ENCODE results near the gene EXOC3L1.

EXOC3L1 gene

DNA sequence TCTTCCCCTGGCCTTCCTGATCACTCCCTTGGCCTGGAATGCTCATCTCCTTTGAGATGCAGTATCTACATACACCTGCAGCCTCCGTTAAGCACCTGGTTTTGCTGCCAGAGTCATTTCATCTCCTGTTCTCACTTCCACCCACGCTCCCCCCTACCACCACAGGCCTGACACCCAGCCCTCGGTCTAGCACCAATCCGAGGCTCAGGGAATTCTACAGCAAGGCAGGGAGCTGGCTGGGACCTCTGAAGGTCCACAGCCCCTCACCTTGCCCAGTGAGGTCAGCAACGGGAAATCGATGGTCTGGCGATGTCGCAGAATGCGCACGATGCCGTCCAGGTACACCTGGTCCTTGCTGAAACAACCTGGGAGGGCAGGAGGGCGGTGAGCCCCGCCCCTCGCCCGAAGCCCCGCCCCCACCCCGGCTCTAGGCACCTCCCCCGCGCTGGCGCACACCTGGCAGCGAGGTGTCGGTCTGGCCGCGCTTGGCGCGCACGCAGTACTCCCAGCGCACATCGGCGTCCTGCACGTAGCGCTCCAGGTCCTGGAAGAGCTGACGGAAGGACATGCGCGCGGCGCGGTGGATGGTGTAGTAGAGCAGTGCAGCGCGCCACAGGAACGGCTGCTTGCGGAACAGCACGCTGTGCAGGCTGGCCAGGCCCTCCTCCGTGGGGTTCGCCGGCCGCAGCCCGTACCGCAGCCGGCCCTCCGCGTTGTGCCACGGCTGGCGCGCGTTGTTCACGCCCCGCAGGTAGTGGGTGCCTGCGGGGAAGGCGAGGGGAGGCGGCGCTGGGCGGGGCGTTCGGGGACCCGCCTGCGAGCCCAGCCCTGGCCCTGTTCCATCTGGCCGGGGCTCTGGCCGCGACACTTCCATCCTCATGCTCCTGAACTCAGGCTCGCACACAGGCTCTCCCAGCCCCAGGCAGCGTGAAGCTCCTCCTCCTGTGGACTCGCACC lies 11.9 kb downstream of the EXOC3L1 start:
- peak; percentile 62 for DNase-seq

DNA sequence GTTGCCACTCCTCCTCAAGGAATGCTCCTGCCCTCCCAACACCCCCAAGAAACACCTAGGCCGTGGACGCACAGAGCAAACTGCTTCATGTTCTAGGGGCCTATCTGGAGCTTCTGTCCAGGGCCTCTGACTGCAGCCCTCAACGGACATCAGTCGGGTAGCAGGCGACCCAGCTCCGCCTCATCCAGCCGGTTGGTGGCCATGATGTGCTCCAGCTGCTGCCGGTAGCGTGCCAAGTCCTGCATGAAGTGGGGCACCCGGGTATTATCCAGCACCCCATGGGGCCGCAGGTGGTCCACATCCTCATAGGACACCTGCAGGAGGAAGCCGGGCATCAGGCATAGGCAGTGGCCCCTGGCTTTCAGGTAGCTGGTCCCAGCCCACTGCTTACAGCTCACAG lies 13.3 kb downstream of the EXOC3L1 start:
- DNase-seq, result no peak

DNA sequence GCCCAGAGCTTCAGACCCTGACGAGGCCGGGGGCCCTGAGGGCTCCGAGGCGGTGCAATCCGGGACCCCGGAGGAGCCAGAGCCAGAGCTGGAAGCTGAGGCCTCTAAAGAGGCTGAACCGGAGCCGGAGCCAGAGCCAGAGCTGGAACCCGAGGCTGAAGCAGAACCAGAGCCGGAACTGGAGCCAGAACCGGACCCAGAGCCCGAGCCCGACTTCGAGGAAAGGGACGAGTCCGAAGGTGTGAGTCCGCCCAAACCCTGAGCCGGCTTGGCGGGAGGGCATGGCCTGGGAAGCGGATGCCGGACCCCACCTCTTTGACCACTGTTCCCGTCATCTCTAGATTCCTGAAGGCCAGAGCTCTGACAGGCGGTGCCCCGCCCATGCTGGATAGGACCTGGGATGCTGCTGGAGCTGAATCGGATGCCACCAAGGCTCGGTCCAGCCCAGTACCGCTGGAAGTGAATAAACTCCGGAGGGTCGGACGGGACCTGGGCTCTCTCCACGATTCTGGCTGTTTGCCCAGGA lies 15.2 kb downstream of the EXOC3L1 start:
- DNase-seq, result no peak

GRCh38 chr16:67173808-67174705 lies 15.9 kb downstream of the EXOC3L1 start:
- DNase-seq, result peak; percentile 63

- no peak for DNase-seq
These were observed 16.6 kb downstream of the EXOC3L1 start for GRCh38 chr16:67173323-67173722.

DNA sequence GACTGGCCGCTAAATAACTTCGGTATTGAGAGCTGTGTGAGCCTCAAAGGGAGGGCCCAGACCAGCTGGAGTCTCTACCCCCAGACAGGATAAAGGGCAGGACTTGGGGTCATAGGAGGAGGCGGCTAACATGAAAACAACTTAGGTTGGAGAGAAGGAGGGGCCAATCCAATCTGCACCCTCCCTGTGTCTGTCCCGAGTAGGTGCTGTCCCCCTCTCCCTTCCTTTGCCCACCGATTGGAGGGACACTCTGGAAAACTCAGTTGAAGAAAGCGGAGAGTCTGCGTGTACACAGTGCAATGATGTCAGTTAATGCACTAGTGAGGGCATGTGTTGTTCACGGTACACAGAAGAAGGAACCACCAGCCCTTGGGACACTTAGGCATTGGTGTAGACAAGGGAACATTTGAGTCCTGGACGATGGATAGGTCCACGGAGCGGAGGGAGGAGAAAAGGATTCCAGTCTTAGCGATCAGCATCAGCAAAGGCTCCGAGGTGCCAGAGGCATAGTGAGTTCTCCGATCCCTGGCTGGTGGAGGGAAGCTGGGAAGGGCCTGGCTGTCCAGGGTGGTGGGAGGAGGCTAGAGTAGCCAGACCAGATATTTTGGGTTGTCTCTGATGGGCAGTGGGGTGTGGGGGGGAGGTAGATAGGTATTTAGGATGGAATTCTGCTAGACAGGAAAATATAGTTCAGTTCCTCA lies 18.8 kb downstream of the EXOC3L1 start:
- no peak for DNase-seq

DNA sequence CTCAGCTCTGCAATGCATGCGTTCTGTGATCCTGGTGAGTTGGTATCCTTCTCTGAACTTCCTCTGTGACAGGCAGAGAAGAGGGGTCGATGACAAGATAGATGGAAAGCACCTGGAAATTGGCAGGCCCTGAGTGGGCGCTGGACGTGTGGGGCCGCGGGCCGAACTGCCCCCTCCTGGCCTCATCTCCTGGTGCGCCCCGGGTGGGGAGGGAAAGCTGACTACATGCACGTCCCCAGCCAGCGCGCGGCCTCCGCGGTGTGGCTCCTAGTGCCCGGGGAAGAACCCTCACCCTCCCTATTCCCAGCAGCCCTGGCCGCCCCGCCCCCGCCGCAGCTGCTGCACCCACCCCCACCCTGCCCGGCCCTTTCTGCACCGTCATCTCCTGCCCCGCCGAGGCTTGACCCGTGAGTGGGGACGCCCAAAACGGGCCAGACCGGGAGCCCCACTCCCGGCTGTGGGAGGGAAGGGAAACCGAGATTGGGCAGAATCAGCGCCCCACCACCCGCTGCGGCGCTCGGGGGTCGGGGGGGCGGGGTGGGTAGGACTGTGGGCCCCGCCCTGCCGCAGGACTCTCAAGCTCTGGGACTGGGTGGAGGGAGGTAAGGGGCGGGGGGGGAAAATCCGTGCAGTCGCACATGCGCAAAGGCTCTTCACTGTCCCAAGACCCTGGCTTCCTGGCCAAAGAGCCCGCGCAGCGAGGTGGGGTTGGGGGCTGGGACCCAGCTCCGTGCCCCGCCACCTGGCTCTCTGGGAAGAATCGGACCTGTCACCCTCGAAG lies 19.6 kb downstream of the EXOC3L1 start, which contains the start of gene NOL3:
NOL3 (plus strand) TSS at position 371 of the 781 bp plus-strand sequence.
- no peak for DNase-seq

GRCh38 chr16:67169642-67170167 lies 20.2 kb downstream of the EXOC3L1 start:
- DNase-seq, result no peak

DNA sequence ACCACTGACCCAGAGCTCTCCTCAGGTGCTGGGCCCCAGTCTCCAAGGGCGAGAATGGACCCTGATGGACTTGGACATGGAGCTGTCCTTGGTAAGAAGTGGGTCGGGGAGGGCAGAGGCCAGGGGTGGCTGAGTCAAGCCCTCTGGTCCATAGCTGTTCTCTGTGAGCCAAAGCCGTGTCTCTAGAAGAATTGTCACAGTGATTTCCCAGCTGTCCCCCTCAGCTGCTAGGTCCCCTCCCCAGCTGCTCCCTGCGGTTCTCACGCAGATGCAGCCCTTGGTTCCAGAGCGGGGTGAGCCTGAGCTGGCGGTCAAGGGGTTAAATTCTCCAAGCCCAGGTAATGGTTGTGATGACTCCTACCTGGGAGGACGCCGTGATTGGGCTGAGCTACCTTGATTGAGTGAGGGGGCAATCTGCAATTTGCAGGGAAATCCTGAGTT lies 20.9 kb downstream of the EXOC3L1 start:
- DNase-seq, result no peak

GRCh38 chr16:67167588-67167987 lies 22.3 kb downstream of the EXOC3L1 start:
- no peak for DNase-seq

- DNase-seq, result no peak
These were observed 23.3 kb downstream of the EXOC3L1 start for GRCh38 chr16:67166598-67167168.

- DNase-seq, result no peak
These were observed 23.8 kb downstream of the EXOC3L1 start for GRCh38 chr16:67166110-67166547.

DNA sequence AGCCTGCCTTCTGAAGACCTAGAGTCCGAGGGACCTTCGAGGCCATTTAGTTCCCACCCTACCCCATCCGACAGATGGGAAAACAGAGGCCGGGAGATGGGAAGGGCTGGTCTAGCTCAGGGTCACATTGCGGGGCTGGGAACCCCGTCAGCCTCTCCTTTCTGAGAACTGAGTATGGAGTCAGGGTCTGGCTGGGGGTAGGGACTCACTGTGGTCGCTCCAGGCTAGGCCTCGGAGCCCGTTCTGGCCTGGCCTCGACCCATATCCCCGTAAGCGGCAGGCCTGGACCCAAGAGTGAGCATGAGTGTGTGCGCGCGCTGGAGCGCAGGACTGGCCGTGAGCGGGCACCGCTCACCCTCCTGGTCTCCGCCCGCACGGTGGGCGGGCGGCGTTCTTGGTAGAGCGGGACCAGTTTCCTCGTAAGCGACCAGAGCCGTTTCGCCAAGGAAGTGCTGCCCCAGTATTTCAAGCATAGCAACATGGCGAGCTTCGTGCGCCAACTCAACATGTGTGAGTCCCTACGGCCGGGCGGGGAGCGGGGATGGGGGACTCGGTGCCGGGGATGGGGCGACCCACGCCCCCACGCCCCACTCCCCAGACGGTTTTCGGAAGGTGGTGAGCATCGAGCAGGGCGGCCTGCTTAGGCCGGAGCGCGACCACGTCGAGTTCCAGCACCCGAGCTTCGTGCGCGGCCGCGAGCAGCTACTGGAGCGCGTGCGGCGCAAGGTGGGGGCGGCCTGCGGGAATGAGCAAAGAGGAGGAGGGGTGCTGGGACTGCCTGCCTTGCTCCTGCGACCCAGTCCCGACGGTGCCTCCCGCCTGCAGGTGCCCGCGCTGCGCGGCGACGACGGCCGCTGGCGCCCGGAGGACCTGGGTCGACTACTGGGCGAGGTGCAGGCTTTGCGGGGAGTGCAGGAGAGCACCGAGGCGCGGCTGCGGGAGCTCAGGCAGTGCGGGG lies 24.5 kb downstream of the EXOC3L1 start:
- no peak for DNase-seq

- no peak for DNase-seq
These were observed 25.3 kb downstream of the EXOC3L1 start, which contains the start of gene HSF4 for GRCh38 chr16:67164599-67165061. HSF4 (plus strand) TSS chr16:67164745; CDS start chr16:67164812, 67 bp downstream.

GRCh38 chr16:67163999-67164558 lies 25.9 kb downstream of the EXOC3L1 start:
- no peak for DNase-seq

GRCh38 chr16:67163164-67163998 lies 26.6 kb downstream of the EXOC3L1 start:
- peak; percentile 43 for DNase-seq

DNA sequence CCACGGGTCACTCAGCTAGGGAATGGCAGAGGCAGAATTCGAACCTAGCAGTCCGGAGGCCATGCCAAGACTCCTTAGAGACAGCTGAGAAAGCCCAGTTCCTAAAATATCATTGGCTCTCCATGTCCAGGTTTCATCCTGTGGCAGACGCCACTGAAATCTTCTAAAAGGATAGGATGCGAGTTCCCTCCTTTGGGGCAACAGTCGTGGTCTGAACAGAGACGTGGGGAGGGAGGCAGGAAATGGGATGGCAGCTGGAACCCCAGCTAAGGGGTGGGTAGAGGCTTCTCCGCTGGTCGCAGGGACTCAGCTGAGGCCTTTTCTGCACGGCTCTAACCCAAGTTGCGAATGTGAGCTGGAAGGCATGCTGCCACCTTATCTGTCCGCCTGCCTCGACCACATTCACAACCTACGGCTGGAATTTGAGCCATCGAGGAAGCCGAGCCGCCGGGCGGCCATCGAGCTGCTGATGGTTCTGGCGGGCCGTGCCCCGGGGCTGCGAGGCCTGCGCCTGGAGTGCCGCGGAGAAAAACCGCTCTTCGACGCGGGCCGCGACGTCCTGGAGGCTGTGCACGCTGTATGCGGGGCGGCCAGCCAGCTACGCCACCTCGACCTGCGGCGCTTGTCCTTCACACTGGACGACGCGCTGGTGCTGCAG lies 27.3 kb downstream of the EXOC3L1 start:
- no peak for DNase-seq

Data from activated CD4-positive, alpha-beta T cell treated with anti-CD3 and anti-CD28 coated beads, Interleukin-2, amount 50 U/mL, for 1 hour (primary cell).